CD4-positive, CD25-positive, alpha-beta regulatory T cell (primary cell): ENCODE measurements around the gene FABP1. TPM values are rescaled to one million over a fixed set of nuclear protein-coding genes. Genes with fewer than 3 reads are reported as not detected.

Source experiments
- ATAC-seq, 2 donors: fragments of 150-1000 bp; cut with Tn5 transposase; one replicate each; pipeline ENCODE4 v1.10.0; 2021; ENCODE audit warnings: low read depth in 2 of 2, moderate number of reproducible peaks in 2 of 2, moderate library complexity in 1 of 2
- DNase-seq, 3 donors: peaks; one replicate each; pipeline versions ENCODE4 v3.0.0 to v3.0.0-alpha.2; 2012 to 2022; ENCODE audit warnings: mixed read lengths in 1 of 3
- H3K27ac ChIP-seq: one replicate; pipeline ENCODE4 v1.7.0; 2013; ENCODE audit warnings: mild to moderate bottlenecking, low read length; ENCODE audit not compliant: insufficient read depth, poor library complexity, severe bottlenecking
- H3K27me3 ChIP-seq: one replicate; pipeline ENCODE4 v1.7.0; 2013; ENCODE audit warnings: low read length; ENCODE audit not compliant: control insufficient read depth, insufficient read depth
- H3K36me3 ChIP-seq: one replicate; pipeline ENCODE4 v1.7.0; 2013; ENCODE audit warnings: mild to moderate bottlenecking, low read length, moderate library complexity; ENCODE audit not compliant: control insufficient read depth, insufficient read depth
- H3K4me1 ChIP-seq: 2 replicates; pipeline ENCODE4 v1.7.0; 2013; ENCODE audit warnings: mild to moderate bottlenecking, low read length; ENCODE audit not compliant: insufficient read depth, control insufficient read depth, poor library complexity, severe bottlenecking
- H3K4me3 ChIP-seq: one replicate; pipeline ENCODE4 v1.7.0; 2013; ENCODE audit warnings: low read depth, mild to moderate bottlenecking, low read length, moderate library complexity
- H3K9me3 ChIP-seq, 2 experiments: 1 replicate in 1 of 2; 2 replicates in 1 of 2; pipeline ENCODE4 v1.7.0; 2013; ENCODE audit warnings: low read length in 2 of 2, mild to moderate bottlenecking in 1 of 2, moderate library complexity in 1 of 2; ENCODE audit not compliant: control insufficient read depth in 2 of 2
- H3K27ac Mint-ChIP-seq, 3 donors: one replicate each; pipeline ENCODE4 v1.8.0; 2020 to 2022; ENCODE audit warnings: mild to moderate bottlenecking in 3 of 3, mixed read lengths in 3 of 3, moderate library complexity in 2 of 3
- H3K27me3 Mint-ChIP-seq: one replicate; pipeline ENCODE4 v1.8.0; 2022; ENCODE audit warnings: mild to moderate bottlenecking, mixed read lengths
- H3K36me3 Mint-ChIP-seq: one replicate; pipeline ENCODE4 v1.8.0; 2020; ENCODE audit warnings: mixed read lengths
- H3K4me1 Mint-ChIP-seq, 4 donors: one replicate each; pipeline ENCODE4 v1.8.0; 2020 to 2022; ENCODE audit warnings: mixed read lengths in 4 of 4, mild to moderate bottlenecking in 1 of 4
- H3K4me3 Mint-ChIP-seq, 4 donors: one replicate each; pipeline ENCODE4 v1.8.0; 2020 to 2022; ENCODE audit warnings: mild to moderate bottlenecking in 4 of 4, mixed read lengths in 4 of 4, moderate library complexity in 3 of 4
- H3K9me3 Mint-ChIP-seq, 7 donors: one replicate each; pipeline ENCODE4 v1.8.0; 2020 to 2022; ENCODE audit warnings: mixed read lengths in 7 of 7, mild to moderate bottlenecking in 3 of 7, moderate library complexity in 2 of 7
- polyA plus RNA-seq, 4 donors: library from polyadenylated mRNA; unstranded; fragments of 300-500 nt; fragmentation: Illumina TruSeq; gene quantifications; one replicate each; pipeline ENCODE4 v1.2.3, GENCODE V29; 2021
- total RNA-seq: library from RNA; stranded (reverse); gene quantifications from one replicate; pipeline ENCODE4 v1.2.3, GENCODE V29; 2022

Gene FABP1
- total and polyA plus RNA-seq, 5 donors from 2014 or later: not detected

- ATAC-seq (no peak), DNase-seq (no peak)
- H3K4me1 ChIP-seq: no peaks in the 10 kb centered on the region
- H3K4me1 Mint-ChIP-seq: no peaks in the 10 kb centered on the region
- no peaks in the 10 kb centered on the region for H3K36me3 Mint-ChIP-seq
- H3K27me3 ChIP-seq: no peaks in the 10 kb centered on the region
- no peaks in the 10 kb centered on the region for H3K36me3 ChIP-seq
- no peaks in the 10 kb centered on the region for H3K9me3 ChIP-seq
- no peak overlapping the region for H3K27ac Mint-ChIP-seq
- H3K4me3 Mint-ChIP-seq: no peak overlapping the region
- no peaks in the 10 kb centered on the region for H3K9me3 Mint-ChIP-seq
- peaks cover 11% of the 10 kb centered on the region for H3K27me3 Mint-ChIP-seq
- no peak overlapping the region for H3K4me3 ChIP-seq
- H3K27ac ChIP-seq: no peak overlapping the region
These were observed 45.1 kb downstream of the FABP1 start for GRCh38 chr2:88082781-88083180.

- H3K4me1 ChIP-seq: no peaks in the 10 kb centered on the region
- no peaks in the 10 kb centered on the region for H3K36me3 ChIP-seq
- no peak overlapping the region for H3K27ac ChIP-seq
- DNase-seq (no peak), ATAC-seq (no peak)
- Mint-ChIP-seq H3K27ac (no peak overlapping the region), H3K4me3 (no peak overlapping the region), H3K27me3 (peaks cover 11% of the 10 kb centered on the region), H3K9me3 (no peaks in the 10 kb centered on the region), H3K4me1 (no peaks in the 10 kb centered on the region), H3K36me3 (no peaks in the 10 kb centered on the region)
- H3K9me3 ChIP-seq: no peaks in the 10 kb centered on the region
- no peak overlapping the region for H3K4me3 ChIP-seq
- no peaks in the 10 kb centered on the region for H3K27me3 ChIP-seq
These were observed 45.8 kb downstream of the FABP1 start for GRCh38 chr2:88081924-88082608.

GRCh38 chr2:88080545-88080944, 47.3 kb downstream of the FABP1 start:
- H3K4me3 Mint-ChIP-seq: no peak overlapping the region
- Histone ChIP-seq H3K27me3 (no peaks in the 10 kb centered on the region), H3K4me1 (no peaks in the 10 kb centered on the region), H3K4me3 (no peak overlapping the region), H3K36me3 (no peaks in the 10 kb centered on the region), H3K9me3 (no peaks in the 10 kb centered on the region), H3K27ac (no peak overlapping the region)
- peaks cover 19% of the 10 kb centered on the region for H3K27me3 Mint-ChIP-seq
- no peaks in the 10 kb centered on the region for H3K9me3 Mint-ChIP-seq
- H3K36me3 Mint-ChIP-seq: no peaks in the 10 kb centered on the region
- DNase-seq (no peak), ATAC-seq (no peak)
- H3K27ac Mint-ChIP-seq: no peak overlapping the region
- no peaks in the 10 kb centered on the region for H3K4me1 Mint-ChIP-seq

- Histone ChIP-seq H3K4me1 (no peaks in the 10 kb centered on the region), H3K4me3 (no peak overlapping the region), H3K36me3 (no peaks in the 10 kb centered on the region), H3K27me3 (no peaks in the 10 kb centered on the region), H3K27ac (no peak overlapping the region), H3K9me3 (no peaks in the 10 kb centered on the region)
- no peak overlapping the region for H3K27ac Mint-ChIP-seq
- no peak for DNase-seq
- H3K9me3 Mint-ChIP-seq: peaks cover 0 to 2% (median 0%) of the 10 kb centered on the region in 7 donors
- H3K36me3 Mint-ChIP-seq: no peaks in the 10 kb centered on the region
- H3K4me3 Mint-ChIP-seq: no peak overlapping the region
- no peak for ATAC-seq
- H3K4me1 Mint-ChIP-seq: no peaks in the 10 kb centered on the region
- H3K27me3 Mint-ChIP-seq: peaks cover 29% of the 10 kb centered on the region
These were observed 49.2 kb downstream of the FABP1 start for GRCh38 chr2:88078643-88079172.

- no peak overlapping the region for H3K4me3 Mint-ChIP-seq
- H3K36me3 Mint-ChIP-seq: no peaks in the 10 kb centered on the region
- H3K27ac Mint-ChIP-seq: no peak overlapping the region
- ATAC-seq: no peak
- Histone ChIP-seq H3K27ac (no peak overlapping the region), H3K36me3 (no peaks in the 10 kb centered on the region), H3K9me3 (no peaks in the 10 kb centered on the region), H3K4me1 (no peaks in the 10 kb centered on the region), H3K27me3 (no peaks in the 10 kb centered on the region), H3K4me3 (no peak overlapping the region)
- no peaks in the 10 kb centered on the region for H3K4me1 Mint-ChIP-seq
- H3K9me3 Mint-ChIP-seq: peaks cover 0 to 2% (median 0%) of the 10 kb centered on the region in 7 donors
- DNase-seq: no peak
- H3K27me3 Mint-ChIP-seq: peaks cover 40% of the 10 kb centered on the region
These were observed 50.8 kb downstream of the FABP1 start for GRCh38 chr2:88077080-88077479.

- no peak overlapping the region for H3K4me3 ChIP-seq
- H3K4me3 Mint-ChIP-seq: no peak overlapping the region
- no peaks in the 10 kb centered on the region for H3K9me3 ChIP-seq
- H3K4me1 Mint-ChIP-seq: no peaks in the 10 kb centered on the region
- no peaks in the 10 kb centered on the region for H3K36me3 ChIP-seq
- ATAC-seq: no peak
- H3K36me3 Mint-ChIP-seq: no peaks in the 10 kb centered on the region
- peaks cover 43% of the 10 kb centered on the region for H3K27me3 Mint-ChIP-seq
- H3K27ac Mint-ChIP-seq: no peak overlapping the region
- H3K27me3 ChIP-seq: no peaks in the 10 kb centered on the region
- DNase-seq: no peak
- peaks cover 0 to 2% (median 0%) of the 10 kb centered on the region in 7 donors for H3K9me3 Mint-ChIP-seq
- H3K27ac ChIP-seq: no peak overlapping the region
- H3K4me1 ChIP-seq: no peaks in the 10 kb centered on the region
These were observed 53.0 kb downstream of the FABP1 start for GRCh38 chr2:88074854-88075292.

- DNase-seq: no peak
- no peak for ATAC-seq
- Mint-ChIP-seq H3K27ac (no peak overlapping the region), H3K9me3 (peaks cover 0 to 2% (median 0%) of the 10 kb centered on the region in 7 donors), H3K4me3 (no peak overlapping the region), H3K4me1 (no peaks in the 10 kb centered on the region), H3K36me3 (no peaks in the 10 kb centered on the region), H3K27me3 (peaks cover 36% of the 10 kb centered on the region)
- H3K36me3 ChIP-seq: no peaks in the 10 kb centered on the region
- H3K9me3 ChIP-seq: no peaks in the 10 kb centered on the region
- no peak overlapping the region for H3K27ac ChIP-seq
- no peak overlapping the region for H3K4me3 ChIP-seq
- H3K27me3 ChIP-seq: no peaks in the 10 kb centered on the region
- no peaks in the 10 kb centered on the region for H3K4me1 ChIP-seq
These were observed 53.7 kb downstream of the FABP1 start for GRCh38 chr2:88074150-88074549.
